Measurements from ENCODE around the gene UGT1A6.

The UGT1A6 gene

GRCh38 chr2:233764264-233764663, 71.6 kb downstream of the UGT1A6 start:
- POLR2A ChIA-PET, result no interaction called here
- CTCF ChIA-PET, result no interaction called here
- TF ChIP-seq, protein P1, sequence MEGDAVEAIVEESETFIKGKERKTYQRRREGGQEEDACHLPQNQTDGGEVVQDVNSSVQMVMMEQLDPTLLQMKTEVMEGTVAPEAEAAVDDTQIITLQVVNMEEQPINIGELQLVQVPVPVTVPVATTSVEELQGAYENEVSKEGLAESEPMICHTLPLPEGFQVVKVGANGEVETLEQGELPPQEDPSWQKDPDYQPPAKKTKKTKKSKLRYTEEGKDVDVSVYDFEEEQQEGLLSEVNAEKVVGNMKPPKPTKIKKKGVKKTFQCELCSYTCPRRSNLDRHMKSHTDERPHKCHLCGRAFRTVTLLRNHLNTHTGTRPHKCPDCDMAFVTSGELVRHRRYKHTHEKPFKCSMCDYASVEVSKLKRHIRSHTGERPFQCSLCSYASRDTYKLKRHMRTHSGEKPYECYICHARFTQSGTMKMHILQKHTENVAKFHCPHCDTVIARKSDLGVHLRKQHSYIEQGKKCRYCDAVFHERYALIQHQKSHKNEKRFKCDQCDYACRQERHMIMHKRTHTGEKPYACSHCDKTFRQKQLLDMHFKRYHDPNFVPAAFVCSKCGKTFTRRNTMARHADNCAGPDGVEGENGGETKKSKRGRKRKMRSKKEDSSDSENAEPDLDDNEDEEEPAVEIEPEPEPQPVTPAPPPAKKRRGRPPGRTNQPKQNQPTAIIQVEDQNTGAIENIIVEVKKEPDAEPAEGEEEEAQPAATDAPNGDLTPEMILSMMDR (IDR thresholded peaks at IDR 0.05; ENCODE audit: insufficient read depth, low read length, missing control alignments), result no peak

DNA sequence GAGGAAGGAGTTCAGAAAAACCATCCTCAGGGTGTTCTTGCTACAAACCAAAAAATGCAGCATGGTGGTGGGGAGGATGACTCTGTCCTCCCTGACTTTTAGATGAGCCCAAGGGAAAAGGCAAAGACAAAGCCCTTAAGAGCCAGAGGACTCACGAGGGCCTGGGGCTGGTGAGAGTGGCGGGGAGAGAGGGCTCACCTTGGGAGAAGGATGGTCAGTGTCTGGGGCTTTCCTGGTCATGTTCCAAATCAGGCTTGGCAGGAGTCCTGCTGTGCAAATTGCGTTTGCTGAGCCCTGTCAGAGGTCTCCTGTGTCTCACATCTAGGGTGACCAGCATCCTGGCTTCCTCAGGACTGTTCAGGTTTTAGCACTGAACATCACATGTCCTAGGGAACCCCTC, 72.1 kb downstream of the UGT1A6 start:
- ChIA-PET CTCF (no interaction called here), POLR2A (no interaction called here)
- TF ChIP-seq, protein P1 (IDR thresholded peaks at IDR 0.05; ENCODE audit: insufficient read depth, low read length, missing control alignments), result no peak
- no peak for DNase-seq (ENCODE audit: low read depth, low spot score)
- H3K4me3 ChIP-seq (ENCODE audit: low read depth, low read length), result no peak overlapping the region

More at GRCh38 chr2:233764264-233764663, 71.6 kb downstream of the UGT1A6 start:
- DNase-seq (ENCODE audit: low read depth, low spot score), result no peak
- no peak overlapping the region for H3K4me3 ChIP-seq (ENCODE audit: low read depth, low read length)

DNA sequence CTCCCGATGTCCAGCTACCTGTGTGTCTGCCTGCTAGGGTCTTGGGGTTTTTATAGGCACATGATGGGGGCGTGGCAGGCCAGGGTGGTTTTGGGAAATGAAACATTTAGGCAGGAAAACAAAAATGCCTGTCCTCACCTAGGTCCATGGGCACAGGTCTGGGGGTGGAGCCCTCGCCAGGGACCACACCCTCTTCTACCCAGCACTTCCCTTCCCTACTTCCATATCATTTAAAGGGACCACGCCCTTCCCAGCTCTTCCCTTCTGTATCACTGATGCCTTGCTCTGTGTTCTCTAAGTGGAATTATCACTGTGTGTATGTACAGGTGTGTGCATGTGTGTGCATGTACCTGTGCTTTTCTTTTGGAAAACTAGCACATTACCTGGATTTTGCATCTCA, 73.7 kb downstream of the UGT1A6 start:
- ChIA-PET POLR2A (no interaction called here), CTCF (no interaction called here)
- no peak for DNase-seq (ENCODE audit: low read depth, low spot score)
- TF ChIP-seq, protein P1 (IDR thresholded peaks at IDR 0.05; ENCODE audit: insufficient read depth, low read length, missing control alignments), result no peak
- H3K4me3 ChIP-seq (ENCODE audit: low read depth, low read length), result no peak overlapping the region

- ChIA-PET CTCF (no interaction called here), POLR2A (no interaction called here)
- no peak overlapping the region for H3K4me3 ChIP-seq (ENCODE audit: low read depth, low read length)
- TF ChIP-seq, protein P1 (IDR thresholded peaks at IDR 0.05; ENCODE audit: insufficient read depth, low read length, missing control alignments), result no peak
- DNase-seq (ENCODE audit: low read depth, low spot score), result no peak
These were observed 75.4 kb downstream of the UGT1A6 start for GRCh38 chr2:233768076-233768475.

- TF ChIP-seq, protein P1 (IDR thresholded peaks at IDR 0.05; ENCODE audit: insufficient read depth, low read length, missing control alignments), result no peak
- H3K4me3 ChIP-seq (ENCODE audit: low read depth, low read length), result no peak overlapping the region
- CTCF ChIA-PET, result no interaction called here
- POLR2A ChIA-PET, result no interaction called here
- DNase-seq (ENCODE audit: low read depth, low spot score), result no peak
These were observed 76.6 kb downstream of the UGT1A6 start for GRCh38 chr2:233769260-233769659.

DNA sequence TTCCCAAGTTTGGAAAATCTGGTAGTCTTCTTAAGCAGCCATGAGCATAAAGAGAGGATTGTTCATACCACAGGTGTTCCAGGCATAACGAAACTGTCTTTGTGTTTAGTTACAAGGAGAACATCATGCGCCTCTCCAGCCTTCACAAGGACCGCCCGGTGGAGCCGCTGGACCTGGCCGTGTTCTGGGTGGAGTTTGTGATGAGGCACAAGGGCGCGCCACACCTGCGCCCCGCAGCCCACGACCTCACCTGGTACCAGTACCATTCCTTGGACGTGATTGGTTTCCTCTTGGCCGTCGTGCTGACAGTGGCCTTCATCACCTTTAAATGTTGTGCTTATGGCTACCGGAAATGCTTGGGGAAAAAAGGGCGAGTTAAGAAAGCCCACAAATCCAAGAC, 79.5 kb downstream of the UGT1A6 start:
- POLR2A ChIA-PET, result no interaction called here
- no peak for DNase-seq (ENCODE audit: low read depth, low spot score)
- CTCF ChIA-PET, result no interaction called here
- TF ChIP-seq, protein P1 (IDR thresholded peaks at IDR 0.05; ENCODE audit: insufficient read depth, low read length, missing control alignments), result no peak
- no peak overlapping the region for H3K4me3 ChIP-seq (ENCODE audit: low read depth, low read length)
